IMR-90 (cell line): ENCODE data around the gene TSPEAR. TPM values are rescaled to one million over a fixed set of nuclear protein-coding genes. Genes with fewer than 3 reads are reported as not detected.

ENCODE experiments used
- CTCF ChIP-seq: conservative IDR thresholded peaks from 2 replicates; pipeline ENCODE4 v1.5.1; 2012; ENCODE audit warnings: mild to moderate bottlenecking, low read depth, low read length, improper control_type of control experiment
- ELK1 ChIP-seq: fragments of 150-350 bp; IDR thresholded peaks from 2 replicates; pipeline ENCODE4 v1.6.1; 2016; ENCODE audit warnings: low read depth, mild to moderate bottlenecking, low read length, moderate library complexity, borderline replicate concordance
- NFE2L2 ChIP-seq: fragments of 150-350 bp; IDR thresholded peaks from 2 replicates; pipeline ENCODE4 v1.6.1; 2016; ENCODE audit warnings: low read depth, mild to moderate bottlenecking, low read length
- polyA plus RNA-seq, 3 experiments: library from polyadenylated mRNA; depleted of rRNA; stranded (reverse); fragments of >200 nt; gene quantifications; 2 replicates each; pipeline ENCODE4 v1.2.3, GENCODE V29; 2012; ENCODE audit warnings: low replicate concordance in 1 of 3
- total RNA-seq: library from RNA; depleted of rRNA; stranded (reverse); fragments of >200 nt; gene quantifications from 2 replicates; pipeline ENCODE4 v1.2.3, GENCODE V29; 2012

Gene TSPEAR
- total and polyA plus RNA-seq, 2 of the 4 experiments (the other 2 are of a cell fraction): not detected

GRCh38 chr21:44519346-44520325, 191.7 kb downstream of the TSPEAR start (continued):
- TF ChIP-seq ELK1: no peak
- TF ChIP-seq CTCF: no peak
- no peak for TF ChIP-seq NFE2L2
